GM20000 (cell line): Measurements from ENCODE around the gene PFN1.

ENCODE experiments used
- DNase-seq: peaks from one replicate; pipeline ENCODE4 v3.0.0; 2012; ENCODE audit warnings: low spot score
- TF ChIP-seq, protein P1 (sequence below): IDR thresholded peaks from 2 replicates; pipeline ENCODE4 v1.5.1; 2012; ENCODE audit warnings: mild to moderate bottlenecking, control low read depth; ENCODE audit errors: extremely low read depth, missing control alignments

The PFN1 gene

DNA sequence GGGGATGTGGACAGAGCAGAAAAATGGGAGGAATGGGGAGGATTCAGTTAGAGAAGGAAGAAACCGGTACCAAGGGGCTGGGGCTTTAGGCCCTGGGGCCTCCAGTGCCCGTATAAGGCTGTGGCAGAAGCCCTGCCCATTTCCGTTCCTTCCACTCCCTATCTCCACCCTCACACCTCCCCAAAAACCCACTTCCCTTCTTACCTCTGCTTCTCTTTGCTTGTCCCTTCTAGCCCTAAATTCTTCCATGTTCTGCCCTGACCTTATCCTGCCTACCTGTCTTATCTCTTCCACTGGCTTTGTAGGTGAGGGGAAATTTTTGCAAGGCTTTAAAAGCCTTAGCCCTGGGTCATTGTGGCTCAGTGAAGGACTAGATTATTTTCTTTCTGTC lies 4.2 kb downstream of the PFN1 start:
- TF ChIP-seq, protein P1, sequence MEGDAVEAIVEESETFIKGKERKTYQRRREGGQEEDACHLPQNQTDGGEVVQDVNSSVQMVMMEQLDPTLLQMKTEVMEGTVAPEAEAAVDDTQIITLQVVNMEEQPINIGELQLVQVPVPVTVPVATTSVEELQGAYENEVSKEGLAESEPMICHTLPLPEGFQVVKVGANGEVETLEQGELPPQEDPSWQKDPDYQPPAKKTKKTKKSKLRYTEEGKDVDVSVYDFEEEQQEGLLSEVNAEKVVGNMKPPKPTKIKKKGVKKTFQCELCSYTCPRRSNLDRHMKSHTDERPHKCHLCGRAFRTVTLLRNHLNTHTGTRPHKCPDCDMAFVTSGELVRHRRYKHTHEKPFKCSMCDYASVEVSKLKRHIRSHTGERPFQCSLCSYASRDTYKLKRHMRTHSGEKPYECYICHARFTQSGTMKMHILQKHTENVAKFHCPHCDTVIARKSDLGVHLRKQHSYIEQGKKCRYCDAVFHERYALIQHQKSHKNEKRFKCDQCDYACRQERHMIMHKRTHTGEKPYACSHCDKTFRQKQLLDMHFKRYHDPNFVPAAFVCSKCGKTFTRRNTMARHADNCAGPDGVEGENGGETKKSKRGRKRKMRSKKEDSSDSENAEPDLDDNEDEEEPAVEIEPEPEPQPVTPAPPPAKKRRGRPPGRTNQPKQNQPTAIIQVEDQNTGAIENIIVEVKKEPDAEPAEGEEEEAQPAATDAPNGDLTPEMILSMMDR: no peak
- peak; percentile 47 for DNase-seq

DNA sequence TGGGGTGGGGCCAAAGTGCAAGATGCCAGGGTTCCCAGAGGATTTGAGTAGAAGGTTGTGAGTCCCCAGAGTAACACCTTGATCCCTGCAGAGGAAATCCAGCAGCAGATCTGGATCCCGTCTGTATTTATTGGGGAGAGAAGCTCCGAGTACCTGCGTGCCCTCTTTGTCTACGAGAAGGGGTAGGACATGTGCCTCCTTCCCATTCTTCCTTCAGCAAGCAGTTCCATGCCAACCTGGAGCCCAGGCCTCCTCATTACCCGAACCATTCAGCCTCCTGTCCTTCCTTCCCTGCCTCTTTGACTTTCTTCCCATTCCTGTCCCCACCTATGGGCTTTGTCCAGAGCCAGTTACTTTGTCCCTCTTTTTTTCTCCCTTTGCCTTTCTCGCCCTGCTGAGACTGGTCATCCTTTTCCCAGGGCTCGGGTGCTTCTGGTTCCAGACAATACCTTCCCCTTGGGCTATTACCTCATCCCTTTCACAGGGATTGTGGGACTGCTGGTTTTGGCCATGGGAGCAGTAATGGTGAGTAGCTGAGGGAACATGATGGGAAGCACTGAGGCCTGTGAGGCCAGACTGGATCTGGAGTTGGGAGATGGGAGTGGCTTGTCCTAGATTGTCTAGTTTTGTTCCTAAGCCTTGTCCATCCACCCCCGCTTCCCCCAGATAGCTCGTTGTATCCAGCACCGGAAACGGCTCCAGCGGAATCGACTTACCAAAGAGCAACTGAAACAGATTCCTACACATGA lies 5.4 kb downstream of the PFN1 start:
- TF ChIP-seq, protein P1: no peak
- DNase-seq: no peak

DNA sequence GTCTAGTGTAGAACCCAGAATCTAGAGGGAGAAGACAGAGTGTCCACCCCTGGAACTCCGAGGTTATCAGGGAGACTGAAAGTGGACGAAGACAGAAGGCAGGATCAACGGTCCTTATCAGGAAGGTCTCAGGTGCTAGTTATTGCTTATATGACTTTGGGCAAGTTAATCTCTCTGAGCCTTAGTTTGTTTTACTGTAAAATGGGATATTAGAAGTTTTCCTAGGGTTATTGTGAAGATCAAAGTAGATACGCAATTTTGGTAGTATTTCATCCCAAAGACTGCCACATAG lies 7.1 kb downstream of the PFN1 start:
- TF ChIP-seq, protein P1: no peak
- no peak for DNase-seq

DNA sequence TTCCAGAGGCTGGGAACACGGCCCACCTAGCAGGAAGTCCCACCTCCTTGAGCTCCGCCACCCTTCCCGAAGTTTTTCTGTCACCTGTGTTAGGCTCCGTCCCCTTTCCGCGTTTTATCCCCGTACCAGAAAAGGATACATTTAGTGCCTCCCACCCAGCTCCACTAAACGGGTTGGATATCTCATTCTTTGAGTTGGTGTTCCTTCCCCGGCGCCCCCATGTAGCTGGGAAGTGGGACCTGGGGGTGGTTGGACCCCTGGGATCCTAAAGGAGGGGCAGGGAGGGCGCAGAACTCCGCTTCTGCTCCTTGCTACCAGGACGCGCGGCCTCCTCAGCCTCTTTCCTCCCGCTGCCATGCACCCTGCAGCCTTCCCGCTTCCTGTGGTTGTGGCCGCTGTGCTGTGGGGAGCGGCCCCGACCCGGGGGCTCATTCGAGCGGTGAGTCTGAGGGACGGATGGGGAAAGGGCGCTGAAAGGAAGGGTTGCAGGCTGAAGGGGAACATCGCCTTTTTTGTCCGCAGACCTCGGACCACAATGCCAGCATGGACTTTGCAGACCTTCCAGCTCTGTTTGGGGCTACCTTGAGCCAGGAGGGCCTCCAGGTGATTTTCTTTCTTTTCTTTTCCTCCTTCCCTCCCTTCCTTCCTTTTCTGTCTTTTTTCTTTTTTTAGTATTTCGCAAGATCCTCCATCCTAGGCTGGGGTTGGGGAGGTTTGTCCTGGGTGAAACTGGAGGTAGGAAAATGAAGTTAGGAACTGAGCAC lies 7.6 kb downstream of the PFN1 start:
- TF ChIP-seq, protein P1: no peak

DNA sequence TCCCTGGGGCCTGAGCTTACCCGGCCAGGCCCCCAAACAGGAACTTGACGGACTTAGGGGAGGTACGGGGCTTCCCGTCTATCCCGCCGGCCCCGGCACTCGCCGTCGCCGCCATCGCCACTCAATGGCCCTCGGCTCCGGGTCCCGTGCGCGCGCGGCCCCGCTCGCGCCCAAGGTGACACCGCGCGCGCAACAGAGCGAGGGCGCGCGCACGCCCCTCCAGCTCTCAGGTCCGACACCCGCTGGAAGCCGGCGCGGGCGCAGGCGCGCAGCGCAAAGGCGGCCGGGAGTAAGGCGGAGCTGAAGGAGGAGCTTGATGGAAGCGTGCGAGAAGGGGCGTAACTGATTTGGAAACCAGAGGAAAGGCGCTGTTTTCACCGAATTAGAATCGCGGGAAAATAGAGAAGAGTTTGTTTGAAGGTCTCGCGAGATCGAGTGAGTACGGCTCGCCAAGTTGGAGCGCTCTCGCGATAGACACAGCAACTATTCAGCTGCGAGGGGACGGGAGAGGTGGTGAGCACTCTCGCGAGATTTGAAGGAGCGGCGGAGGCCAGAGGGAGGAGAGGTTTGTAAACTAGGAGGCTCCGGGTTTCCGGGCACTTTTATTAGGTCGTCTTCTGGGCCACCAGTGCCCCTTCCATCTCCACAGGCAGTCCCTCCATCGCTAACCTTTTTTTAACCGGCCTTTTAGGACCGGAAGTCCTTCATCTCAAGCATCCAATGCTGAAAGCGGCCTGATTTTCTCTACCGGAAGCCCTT lies 8.4 kb downstream of the PFN1 start, which contains the start of the genes RNF167 and SLC25A11:
Gene RNF167, plus strand, starts transcription at position 473 of the 759 bp plus-strand sequence. CDS start 642 bp downstream, outside the sequence.
Gene SLC25A11, minus strand, starts transcription at position 251 of the 759 bp plus-strand sequence. Its CDS starts 136 bp downstream, at position 115.
- peak; percentile 98 for DNase-seq
- TF ChIP-seq, protein P1: no peak

More for the DNA sequence above, 7.6 kb downstream of the PFN1 start:
- no peak for DNase-seq

DNA sequence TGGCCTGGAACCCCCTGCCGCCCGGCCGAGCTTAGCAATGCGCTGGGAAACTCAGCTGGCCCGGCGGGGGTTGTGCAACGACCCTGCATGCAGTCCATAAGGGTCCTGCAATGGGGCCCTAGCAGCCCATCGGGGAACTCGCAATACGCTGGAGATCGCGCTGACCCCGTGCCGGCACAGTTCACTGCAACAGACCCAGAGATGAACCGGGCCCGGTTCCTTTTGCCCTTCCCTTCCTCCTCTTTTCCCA lies 8.9 kb downstream of the PFN1 start:
- TF ChIP-seq, protein P1: no peak
- DNase-seq: no peak
